ENCODE results near the gene RTL1. TPM values are rescaled to one million over a fixed set of nuclear protein-coding genes. Genes with fewer than 3 reads are reported as not detected.

Gene RTL1
- total RNA-seq, 1 donor from 2014 or later, result not detected

- Mint-ChIP-seq H3K36me3 (ENCODE audit: low read depth) (no peaks in the 10 kb centered on the region), H3K4me3 (ENCODE audit: low read depth) (no peak overlapping the region), H3K27me3 (ENCODE audit: low read depth) (no peaks in the 10 kb centered on the region), H3K4me1 (ENCODE audit: low read depth) (no peaks in the 10 kb centered on the region), H3K27ac (no peak overlapping the region), H3K9me3 (no peaks in the 10 kb centered on the region)
- intact Hi-C loops (cut with micrococcal nuclease), result no loop called here
- no peak for DNase-seq (ENCODE audit: low spot score)
Observed at GRCh38 chr14:100840286-100841065, 63.0 kb downstream of the RTL1 start.

DNA sequence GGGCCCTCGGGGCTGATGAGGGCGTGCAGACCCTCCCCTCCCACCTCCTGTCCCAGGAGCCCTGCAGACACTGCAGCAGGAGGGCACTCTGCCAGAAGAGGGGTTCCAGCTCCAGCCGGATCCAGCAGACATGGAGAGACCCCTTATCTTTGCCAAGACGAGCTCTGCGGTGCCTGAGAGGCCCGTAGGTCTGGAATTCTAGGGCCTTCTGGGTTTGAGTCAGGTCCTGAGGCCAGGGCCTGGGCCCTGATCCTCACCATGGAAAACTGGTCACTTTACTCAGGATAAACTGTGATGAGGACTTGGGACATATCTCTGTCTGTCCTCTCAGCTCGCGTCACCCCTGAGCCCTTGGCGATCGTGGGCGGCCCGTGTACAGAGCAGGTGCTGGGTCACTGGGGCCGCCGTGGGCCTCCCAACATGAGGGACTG lies 63.8 kb downstream of the RTL1 start:
- Mint-ChIP-seq H3K27me3 (ENCODE audit: low read depth) (no peaks in the 10 kb centered on the region), H3K36me3 (ENCODE audit: low read depth) (no peaks in the 10 kb centered on the region), H3K4me3 (ENCODE audit: low read depth) (no peak overlapping the region), H3K27ac (no peak overlapping the region), H3K9me3 (no peaks in the 10 kb centered on the region), H3K4me1 (ENCODE audit: low read depth) (no peaks in the 10 kb centered on the region)
- no peak for DNase-seq (ENCODE audit: low spot score)
- intact Hi-C loops (cut with micrococcal nuclease), result no loop called here

DNA sequence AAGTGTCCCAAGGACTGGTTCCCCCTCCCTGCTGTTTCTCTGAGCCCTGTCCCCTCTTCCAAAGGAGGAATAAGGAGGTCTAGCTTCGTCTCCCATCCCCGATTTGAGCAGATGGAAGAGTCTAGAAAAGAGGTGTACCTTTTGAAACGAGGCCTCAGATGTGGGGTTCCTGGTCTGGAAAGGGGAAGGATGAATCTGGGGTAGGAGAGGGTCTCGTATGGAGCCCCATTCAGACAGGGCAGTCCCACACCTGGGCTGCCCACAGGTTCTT lies 64.3 kb downstream of the RTL1 start:
- no peak for DNase-seq (ENCODE audit: low spot score)
- H3K4me3 Mint-ChIP-seq (ENCODE audit: low read depth), result no peak overlapping the region
- no peaks in the 10 kb centered on the region for H3K9me3 Mint-ChIP-seq
- H3K36me3 Mint-ChIP-seq (ENCODE audit: low read depth), result no peaks in the 10 kb centered on the region
- no peaks in the 10 kb centered on the region for H3K27me3 Mint-ChIP-seq (ENCODE audit: low read depth)
- H3K4me1 Mint-ChIP-seq (ENCODE audit: low read depth), result no peaks in the 10 kb centered on the region
- H3K27ac Mint-ChIP-seq, result no peak overlapping the region
- intact Hi-C loops (cut with micrococcal nuclease), result no loop called here

DNA sequence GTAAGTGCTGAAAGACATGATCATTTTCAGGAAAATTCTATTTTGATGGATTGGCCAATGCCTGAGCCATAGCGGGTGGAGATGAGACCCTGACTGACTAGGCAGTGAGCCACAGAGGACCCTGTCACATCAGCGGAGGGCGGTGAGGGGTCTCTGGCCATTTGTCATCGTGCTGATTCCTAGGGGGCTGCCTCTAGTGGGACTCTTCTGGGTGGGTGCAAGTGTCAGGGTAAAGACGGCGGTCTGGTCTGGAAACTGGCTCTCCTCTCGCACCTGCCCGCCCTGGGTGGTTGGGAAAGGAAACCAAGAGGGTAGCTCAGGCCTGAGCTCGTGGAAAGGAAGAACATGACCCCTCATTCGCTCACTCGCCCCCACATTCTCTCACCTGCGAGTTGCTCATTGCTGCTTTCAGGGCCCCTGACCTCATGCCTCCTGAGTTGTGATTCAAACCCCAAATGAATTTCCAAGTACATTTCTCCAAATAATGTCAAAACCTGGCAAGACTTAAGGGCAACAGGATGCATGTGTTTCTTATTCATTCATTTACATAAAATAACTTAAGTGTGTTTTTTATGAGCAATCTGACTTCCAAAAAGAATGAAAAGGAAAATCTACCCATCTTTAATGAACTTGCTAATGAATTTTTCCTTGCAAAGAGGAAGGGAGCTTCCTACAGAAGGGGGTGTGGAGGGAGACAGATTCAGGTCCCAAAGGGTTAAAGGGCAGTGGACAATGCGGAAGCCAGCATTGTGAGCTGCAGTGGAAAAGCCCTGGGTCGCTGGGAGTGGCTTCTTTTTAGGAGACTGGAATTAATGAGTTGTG lies 64.8 kb downstream of the RTL1 start:
- Mint-ChIP-seq H3K27ac (no peak overlapping the region), H3K27me3 (ENCODE audit: low read depth) (no peaks in the 10 kb centered on the region), H3K9me3 (no peaks in the 10 kb centered on the region), H3K4me3 (ENCODE audit: low read depth) (no peak overlapping the region), H3K4me1 (ENCODE audit: low read depth) (no peaks in the 10 kb centered on the region), H3K36me3 (ENCODE audit: low read depth) (no peaks in the 10 kb centered on the region)
- DNase-seq (ENCODE audit: low spot score), result no peak
- intact Hi-C loops (cut with micrococcal nuclease), result no loop called here

- Mint-ChIP-seq H3K27me3 (ENCODE audit: low read depth) (no peaks in the 10 kb centered on the region), H3K36me3 (ENCODE audit: low read depth) (no peaks in the 10 kb centered on the region), H3K4me1 (ENCODE audit: low read depth) (no peaks in the 10 kb centered on the region), H3K9me3 (no peaks in the 10 kb centered on the region), H3K4me3 (ENCODE audit: low read depth) (no peak overlapping the region), H3K27ac (no peak overlapping the region)
- intact Hi-C loops (cut with micrococcal nuclease), result no loop called here
- no peak for DNase-seq (ENCODE audit: low spot score)
Observed at GRCh38 chr14:100837805-100838350, 65.6 kb downstream of the RTL1 start.

DNA sequence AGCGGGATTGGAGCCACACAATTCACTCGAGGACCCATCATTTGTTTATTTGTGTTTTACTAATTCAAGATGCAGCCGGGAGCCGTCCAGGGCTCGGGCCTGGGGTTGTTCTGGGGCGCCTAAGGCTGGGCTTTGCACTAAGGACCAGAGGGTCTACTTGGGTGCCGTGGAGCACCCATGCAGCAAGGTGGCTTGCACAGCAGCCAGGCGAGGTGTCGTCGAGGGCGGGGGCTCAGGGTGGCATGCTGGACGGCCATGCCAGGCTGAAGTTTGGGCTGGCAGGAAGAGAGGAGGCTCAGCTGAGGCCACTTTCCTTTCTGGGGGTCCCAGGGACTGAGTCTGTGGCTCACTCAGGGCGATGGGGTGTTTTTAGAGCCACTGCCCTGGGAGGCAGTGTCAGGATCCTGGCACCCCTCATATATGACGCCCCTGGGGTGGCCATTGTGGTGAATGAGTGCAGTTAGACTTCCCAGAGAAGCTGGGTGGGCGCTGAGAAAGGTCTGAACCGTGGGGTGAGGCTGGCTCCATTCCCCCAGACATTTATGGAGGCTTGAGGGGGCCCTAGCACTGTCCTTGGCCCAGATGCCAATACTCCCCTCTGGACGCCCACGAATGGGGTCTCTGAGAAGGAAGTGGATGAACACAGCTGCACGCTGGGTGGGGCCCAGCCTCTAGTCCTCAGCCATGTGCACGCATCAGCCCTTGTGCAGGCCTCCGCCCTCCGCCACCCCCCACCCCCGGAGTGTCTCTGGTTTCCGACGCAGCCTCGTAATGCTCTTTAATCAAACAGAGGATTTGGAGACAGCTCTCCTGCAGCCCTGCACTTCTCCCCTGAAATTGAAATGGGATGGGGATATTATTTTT lies 66.3 kb downstream of the RTL1 start:
- Mint-ChIP-seq H3K27me3 (ENCODE audit: low read depth) (no peaks in the 10 kb centered on the region), H3K4me3 (ENCODE audit: low read depth) (no peak overlapping the region), H3K27ac (no peak overlapping the region), H3K4me1 (ENCODE audit: low read depth) (no peaks in the 10 kb centered on the region), H3K36me3 (ENCODE audit: low read depth) (no peaks in the 10 kb centered on the region), H3K9me3 (no peaks in the 10 kb centered on the region)
- intact Hi-C loops (cut with micrococcal nuclease), result no loop called here
- DNase-seq (ENCODE audit: low spot score), result no peak

- Mint-ChIP-seq H3K9me3 (no peaks in the 10 kb centered on the region), H3K4me3 (ENCODE audit: low read depth) (no peak overlapping the region), H3K36me3 (ENCODE audit: low read depth) (no peaks in the 10 kb centered on the region), H3K4me1 (ENCODE audit: low read depth) (no peaks in the 10 kb centered on the region), H3K27me3 (ENCODE audit: low read depth) (no peaks in the 10 kb centered on the region), H3K27ac (no peak overlapping the region)
- intact Hi-C loops (cut with micrococcal nuclease), result no loop called here
- no peak for DNase-seq (ENCODE audit: low spot score)
Observed at GRCh38 chr14:100836311-100836805, 67.2 kb downstream of the RTL1 start.

- Mint-ChIP-seq H3K27me3 (ENCODE audit: low read depth) (no peaks in the 10 kb centered on the region), H3K9me3 (no peaks in the 10 kb centered on the region), H3K27ac (no peak overlapping the region), H3K4me3 (ENCODE audit: low read depth) (no peak overlapping the region), H3K36me3 (ENCODE audit: low read depth) (no peaks in the 10 kb centered on the region), H3K4me1 (ENCODE audit: low read depth) (no peaks in the 10 kb centered on the region)
- no peak for DNase-seq (ENCODE audit: low spot score)
- intact Hi-C loops (cut with micrococcal nuclease), result no loop called here
Observed at GRCh38 chr14:100835548-100836310, 67.8 kb downstream of the RTL1 start.

GRCh38 chr14:100834794-100835547 lies 68.6 kb downstream of the RTL1 start:
- Mint-ChIP-seq H3K27me3 (ENCODE audit: low read depth) (no peaks in the 10 kb centered on the region), H3K36me3 (ENCODE audit: low read depth) (no peaks in the 10 kb centered on the region), H3K27ac (no peak overlapping the region), H3K9me3 (no peaks in the 10 kb centered on the region), H3K4me1 (ENCODE audit: low read depth) (no peaks in the 10 kb centered on the region), H3K4me3 (ENCODE audit: low read depth) (no peak overlapping the region)
- no peak for DNase-seq (ENCODE audit: low spot score)
- intact Hi-C loops (cut with micrococcal nuclease), result no loop called here

DNA sequence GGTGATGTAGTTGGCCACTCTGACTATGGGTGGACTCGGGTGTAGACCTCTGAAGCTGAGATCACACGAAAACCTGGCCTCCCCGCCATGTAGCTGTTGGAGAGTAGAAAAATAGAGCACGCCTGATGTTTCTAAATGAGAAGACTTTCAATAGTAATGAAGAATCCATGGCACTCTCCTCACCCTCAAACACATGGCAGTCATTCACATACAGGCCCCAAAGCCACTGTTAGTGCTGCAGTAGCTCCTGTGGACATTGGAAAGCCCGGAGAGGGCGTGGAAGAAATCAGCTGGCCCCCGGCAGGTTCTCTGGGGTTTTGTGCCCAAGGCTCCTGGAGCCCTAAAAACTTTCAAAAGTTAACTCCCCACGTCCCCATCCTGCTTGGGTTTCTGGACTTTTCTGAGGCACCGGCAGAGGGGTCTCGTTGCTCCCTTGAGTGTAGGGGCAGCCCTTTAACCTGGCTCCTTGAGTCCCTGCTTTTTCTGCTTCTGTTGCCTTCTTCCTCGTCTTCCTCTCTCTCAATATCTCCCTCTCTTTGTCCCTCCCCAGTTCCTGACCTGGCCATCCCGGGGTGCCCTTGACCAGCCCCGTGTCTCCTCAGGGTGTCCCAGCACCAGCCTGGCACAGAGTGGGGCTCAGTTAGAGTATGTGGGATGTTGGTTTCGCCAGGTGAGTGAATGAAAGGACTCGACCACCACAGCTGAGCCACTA lies 69.3 kb downstream of the RTL1 start:
- no peak overlapping the region for H3K4me3 Mint-ChIP-seq (ENCODE audit: low read depth)
- H3K36me3 Mint-ChIP-seq (ENCODE audit: low read depth), result no peaks in the 10 kb centered on the region
- intact Hi-C loops (cut with micrococcal nuclease), result no loop called here
- no peaks in the 10 kb centered on the region for H3K27me3 Mint-ChIP-seq (ENCODE audit: low read depth)
- H3K4me1 Mint-ChIP-seq (ENCODE audit: low read depth), result no peaks in the 10 kb centered on the region
- no peak overlapping the region for H3K27ac Mint-ChIP-seq
- no peaks in the 10 kb centered on the region for H3K9me3 Mint-ChIP-seq
- DNase-seq (ENCODE audit: low spot score), result no peak

GRCh38 chr14:100832311-100832960 lies 71.1 kb downstream of the RTL1 start:
- H3K4me3 Mint-ChIP-seq (ENCODE audit: low read depth), result no peak overlapping the region
- peaks cover 2% of the 10 kb centered on the region for H3K9me3 Mint-ChIP-seq
- intact Hi-C loops (cut with micrococcal nuclease), result no loop called here
- no peaks in the 10 kb centered on the region for H3K4me1 Mint-ChIP-seq (ENCODE audit: low read depth)
- no peaks in the 10 kb centered on the region for H3K36me3 Mint-ChIP-seq (ENCODE audit: low read depth)
- peaks cover 2% of the 10 kb centered on the region for H3K27me3 Mint-ChIP-seq (ENCODE audit: low read depth)
- DNase-seq (ENCODE audit: low spot score), result no peak
- no peak overlapping the region for H3K27ac Mint-ChIP-seq

All from activated T-helper 2 cell treated with anti-CD3 and anti-CD28 coated beads, Interferon-gamma antibody, Interleukin-2, Interleukin-4, amounts not matched to agents 10 μg/mL and 5 μg/mL and 100 μg/mL, durations not matched to agents 14 hours and 24 hours and 36 hours (primary cell).